GM12891 (cell line): ENCODE measurements around the gene DNPH1.

Source experiments
- POLR2A ChIP-seq: IDR thresholded peaks from 2 replicates; pipeline ENCODE4 v1.6.1; 2011; ENCODE audit warnings: low read depth, low read length, control low read depth
- POLR2AphosphoS5 ChIP-seq: IDR thresholded peaks from 2 replicates; pipeline ENCODE4 v1.6.1; 2011; ENCODE audit warnings: low read depth, low read length, control low read depth

GRCh38 chr6:43196337-43196736 lies 32.9 kb downstream of the DNPH1 start:
- no peak for TF ChIP-seq POLR2AphosphoS5
- TF ChIP-seq POLR2A: no peak
